GM06990 (cell line): ENCODE results near the gene PDILT.
"Not testable (repeated sequence)": the region's sequence is repeated elsewhere in the genome, so short reads cannot be mapped to it uniquely, and the experiment has no call there.

Experiments used
- DNase-seq: peaks from one replicate; pipeline ENCODE4 v3.0.0-alpha.2; 2011; ENCODE audit not compliant: insufficient read length; ENCODE audit errors: extremely low read depth
- H3K27me3 ChIP-seq: replicated peaks from 2 replicates; pipeline ENCODE4 v1.6.0; 2011; ENCODE audit warnings: low read length; ENCODE audit not compliant: control insufficient read depth, insufficient read depth
- H3K36me3 ChIP-seq: 2 replicates; pipeline ENCODE4 v1.5.1; 2011; ENCODE audit warnings: low read length; ENCODE audit not compliant: control insufficient read depth, insufficient read depth
- H3K4me3 ChIP-seq: replicated peaks from 2 replicates; pipeline ENCODE4 v1.5.1; 2011; ENCODE audit warnings: low read depth, mild to moderate bottlenecking, control low read depth, low read length
- CTCF ChIP-seq: IDR thresholded peaks from 2 replicates; pipeline ENCODE4 v1.5.1; 2011; ENCODE audit warnings: low read length, control low read depth, mild to moderate bottlenecking, inconsistent platforms; ENCODE audit not compliant: insufficient read depth, poor library complexity, severe bottlenecking

The PDILT gene

GRCh38 chr16:20314575-20314974, 90.0 kb downstream of the PDILT start:
- no peaks in the 10 kb centered on the region for H3K36me3 ChIP-seq
- H3K4me3 ChIP-seq, result no peak overlapping the region
- TF ChIP-seq CTCF, result no peak
- H3K27me3 ChIP-seq, result no peaks in the 10 kb centered on the region
- DNase-seq, result no peak

GRCh38 chr16:20313741-20314140, 90.8 kb downstream of the PDILT start:
- Histone ChIP-seq H3K27me3 (no peaks in the 10 kb centered on the region), H3K36me3 (no peaks in the 10 kb centered on the region), H3K4me3 (no peak overlapping the region)
- DNase-seq, result no peak
- TF ChIP-seq CTCF, result no peak

GRCh38 chr16:20312536-20313095, 91.9 kb downstream of the PDILT start:
- not testable (repeated sequence) for H3K4me3 ChIP-seq, DNase-seq, H3K36me3 ChIP-seq, H3K27me3 ChIP-seq

GRCh38 chr16:20311548-20311947, 93.0 kb downstream of the PDILT start:
- H3K27me3 ChIP-seq, result no peaks in the 10 kb centered on the region
- H3K36me3 ChIP-seq, result no peaks in the 10 kb centered on the region
- no peak overlapping the region for H3K4me3 ChIP-seq
- no peak for TF ChIP-seq CTCF
- no peak for DNase-seq

GRCh38 chr16:20310421-20311395, 93.8 kb downstream of the PDILT start:
- Histone ChIP-seq H3K27me3 (no peaks in the 10 kb centered on the region), H3K4me3 (no peak overlapping the region), H3K36me3 (no peaks in the 10 kb centered on the region)
- no peak for TF ChIP-seq CTCF
- no peak for DNase-seq

GRCh38 chr16:20309786-20310185, 94.8 kb downstream of the PDILT start:
- H3K27me3 ChIP-seq, result no peaks in the 10 kb centered on the region
- no peak overlapping the region for H3K4me3 ChIP-seq
- no peak for TF ChIP-seq CTCF
- no peaks in the 10 kb centered on the region for H3K36me3 ChIP-seq
- no peak for DNase-seq
